Stimulated activated CD4-positive, alpha-beta T cell treated with anti-CD3 and anti-CD28 coated beads, Interleukin-2, amount 100 ng/mL, for 24 hours (primary cell): Measurements from ENCODE around the gene ARF6.
"Not testable (repeated sequence)": the region's sequence is repeated elsewhere in the genome, so short reads cannot be mapped to it uniquely, and the experiment has no call there.

Experiments used
- DNase-seq, 2 donors: peaks; one replicate each; pipeline ENCODE4 v3.0.0-alpha.2; 2020

Gene ARF6

DNA sequence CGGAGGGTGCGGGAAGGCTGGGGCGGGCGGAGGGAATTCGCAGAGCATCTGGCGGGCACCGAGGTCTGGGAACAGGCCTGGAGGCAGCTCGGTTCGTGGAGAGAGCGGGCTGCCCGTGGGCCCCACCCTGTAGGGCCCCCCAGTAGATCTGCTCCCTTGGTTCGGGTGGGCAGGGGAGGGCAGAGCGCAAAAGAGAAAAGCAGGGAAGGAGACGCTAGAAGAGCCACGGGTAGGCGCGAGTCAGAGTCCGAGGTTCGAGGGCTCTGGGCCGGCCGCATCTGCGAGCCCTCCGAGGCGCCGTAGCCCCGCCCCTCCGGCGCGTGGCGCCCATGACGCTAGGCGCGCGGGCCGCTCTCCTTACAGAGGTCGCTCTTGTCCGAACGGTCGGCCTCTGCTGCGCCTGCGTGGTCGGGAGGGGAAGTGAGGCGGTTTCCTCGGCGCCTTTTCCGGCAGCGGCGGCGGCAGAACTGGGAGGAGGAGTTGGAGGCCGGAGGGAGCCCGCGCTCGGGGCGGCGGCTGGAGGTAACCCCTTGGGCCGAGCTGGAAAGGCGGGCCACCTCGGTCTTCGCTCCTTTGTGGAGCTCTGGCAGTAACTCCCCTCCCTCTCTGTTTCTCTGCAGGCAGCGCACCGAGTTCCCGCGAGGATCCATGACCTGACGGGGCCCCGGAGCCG lies at the start of gene ARF6:
Gene ARF6 (plus strand): TSS at position 447 of the 673 bp plus-strand sequence. CDS start 655 bp downstream, outside the sequence.
- DNase-seq = peak; percentile 97 to 98

DNA sequence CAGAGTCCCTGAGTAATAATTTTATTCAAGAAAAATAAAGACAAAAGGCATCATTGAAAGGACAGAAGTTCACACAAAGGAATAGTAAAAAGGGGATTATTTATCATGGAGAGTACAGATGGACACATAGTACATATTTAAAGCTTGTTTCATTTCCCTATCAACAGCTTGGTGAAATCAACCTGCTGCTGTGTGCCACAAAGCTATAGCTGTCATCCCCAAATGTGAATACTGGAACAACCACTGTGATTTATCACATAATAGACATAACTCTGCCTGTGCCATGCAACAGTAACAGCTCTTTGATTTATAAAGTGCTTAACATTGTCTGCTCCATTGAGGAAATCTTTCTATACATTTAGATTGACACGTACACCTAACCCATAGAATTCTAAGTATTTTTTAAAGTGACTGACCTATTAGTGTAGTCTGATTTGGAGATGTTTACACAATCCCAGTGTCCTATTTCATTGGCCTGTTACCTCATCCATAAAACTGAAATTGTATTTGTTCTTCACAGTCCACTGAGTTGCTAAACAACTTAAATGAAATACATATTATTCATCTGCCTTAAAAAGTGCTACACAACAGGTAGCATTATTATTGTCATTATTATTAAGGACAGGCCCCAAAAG lies 43.6 kb upstream of the ARF6 start:
- DNase-seq = no peak

GRCh38 chr14:49851813-49852212 lies 41.1 kb upstream of the ARF6 start:
- no peak for DNase-seq

GRCh38 chr14:49852301-49853157 lies 40.4 kb upstream of the ARF6 start, which contains the start of gene NEMF:
Gene NEMF (minus strand): TSS chr14:49852788. CDS start chr14:49852753, 35 bp downstream.
- DNase-seq = peak; percentile 80 to 88

GRCh38 chr14:49853158-49853477 lies 39.8 kb upstream of the ARF6 start:
- no peak for DNase-seq

GRCh38 chr14:49853572-49854375 lies 39.1 kb upstream of the ARF6 start:
- DNase-seq = peak; percentile 70 to 74

DNA sequence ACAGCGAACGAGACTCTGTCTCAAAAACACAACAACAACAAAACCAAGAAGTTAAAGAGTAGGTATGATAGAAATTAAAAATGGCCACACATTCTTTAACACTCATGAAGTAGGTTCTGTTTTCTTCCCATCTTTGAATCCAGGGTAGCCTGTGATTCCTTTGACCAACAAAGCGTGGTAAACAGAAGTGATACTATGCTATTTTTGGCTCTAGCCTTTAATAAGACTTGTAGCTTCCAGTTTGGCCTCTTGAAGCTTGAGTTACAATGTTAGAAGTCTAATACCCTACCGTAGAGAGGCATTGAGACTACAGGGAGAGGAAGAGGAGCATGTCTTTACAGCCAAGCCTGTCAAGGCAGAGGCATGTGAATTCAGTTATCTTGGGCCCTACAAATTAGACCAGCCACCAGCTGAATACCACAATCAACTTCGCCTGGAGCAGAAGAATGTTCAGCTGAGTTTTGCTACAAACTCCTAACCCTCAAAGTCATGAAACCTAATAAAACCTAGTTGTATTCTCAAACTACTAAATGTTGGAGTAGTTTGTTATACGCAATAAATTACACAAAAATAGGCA lies 35.4 kb upstream of the ARF6 start:
- DNase-seq = no peak

- no peak for DNase-seq
Observed at GRCh38 chr14:49858383-49858782, 34.5 kb upstream of the ARF6 start.

DNA sequence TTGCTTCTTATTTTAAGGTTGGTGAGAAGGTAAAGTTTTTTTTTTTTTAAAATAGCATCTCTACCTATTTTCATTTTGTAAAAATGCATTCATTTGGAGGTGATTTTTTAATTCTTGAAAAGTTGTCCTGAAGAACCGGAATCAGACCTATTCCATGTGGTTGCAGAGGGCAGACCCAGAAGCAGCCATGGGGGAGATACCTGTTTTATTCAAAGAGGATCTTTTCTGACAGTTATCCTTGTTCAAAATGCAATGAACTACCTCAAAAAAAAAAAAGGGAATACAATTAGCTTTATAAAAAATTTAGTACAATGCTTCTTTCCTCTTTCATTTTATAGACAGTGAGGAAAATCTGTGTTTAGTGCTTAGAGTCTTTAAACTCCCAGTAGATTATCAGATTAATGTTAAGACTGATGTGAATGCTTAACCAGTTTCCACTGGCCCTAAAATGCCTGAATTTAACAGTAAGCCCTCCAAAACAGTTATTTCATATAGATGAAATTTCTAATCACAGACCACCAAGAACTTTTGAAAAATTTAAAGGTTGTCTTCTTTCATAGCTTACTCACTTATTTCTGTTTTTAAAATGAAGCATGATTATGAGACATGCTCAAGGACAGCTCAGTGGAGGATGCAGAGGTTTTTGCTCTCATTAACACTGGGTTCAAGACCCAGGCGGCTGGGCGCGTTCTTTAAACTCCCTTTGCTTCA lies 31.7 kb upstream of the ARF6 start:
- DNase-seq = no peak

GRCh38 chr14:49861699-49862088 lies 31.2 kb upstream of the ARF6 start:
- DNase-seq = peak; percentile 63 to 68

- peak; percentile 81 to 88 for DNase-seq
Observed at GRCh38 chr14:49862089-49862673, 30.7 kb upstream of the ARF6 start.

- DNase-seq = no peak
Observed at GRCh38 chr14:49863487-49864281, 29.2 kb upstream of the ARF6 start.

GRCh38 chr14:49865431-49865859 lies 27.4 kb upstream of the ARF6 start:
- DNase-seq = peak; percentile 87 to 89

DNA sequence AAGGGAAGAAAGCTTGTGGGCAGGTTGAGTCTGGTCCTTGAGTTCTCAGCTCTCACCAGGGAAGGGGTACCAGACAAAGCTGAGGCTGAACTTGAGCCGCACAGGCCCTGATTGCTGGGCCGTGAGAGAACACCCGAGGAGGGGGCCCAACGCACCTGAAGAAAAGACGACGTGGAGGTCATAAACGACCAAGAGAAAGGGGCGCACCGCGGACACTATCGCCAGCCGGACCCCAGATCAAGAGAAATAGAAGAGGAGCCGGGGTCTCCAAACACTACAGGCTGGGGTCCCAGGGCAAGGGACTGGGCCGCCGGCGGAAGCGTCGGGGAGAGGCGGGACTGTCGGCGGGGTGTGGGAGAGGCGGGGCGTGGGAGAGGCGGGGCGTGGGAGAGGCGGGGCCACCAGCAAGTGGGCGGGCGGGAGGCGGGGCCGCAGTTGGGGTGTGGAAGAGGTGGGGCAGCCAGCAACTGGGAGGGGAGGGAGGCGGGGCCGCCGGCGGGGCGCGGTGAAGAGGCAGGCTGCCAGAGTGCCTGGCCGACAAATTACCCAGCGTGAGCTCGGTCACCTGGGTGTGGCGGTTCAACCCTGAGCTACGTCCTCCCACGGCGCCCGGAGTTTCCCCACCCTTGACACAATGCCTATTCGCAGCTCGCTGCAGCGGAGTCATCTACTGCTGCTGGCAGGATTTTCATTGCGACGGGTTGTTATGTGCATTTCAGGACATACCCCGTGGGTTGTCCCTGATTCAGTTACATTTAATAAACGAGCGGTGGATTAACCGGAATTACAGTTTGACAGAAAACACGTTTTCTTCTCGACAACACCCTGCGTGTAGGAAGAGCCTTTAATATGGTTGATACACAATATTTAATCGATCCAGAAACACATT lies 24.8 kb upstream of the ARF6 start:
- peak; percentile 98 to 99 for DNase-seq

GRCh38 chr14:49868720-49869114 lies 24.2 kb upstream of the ARF6 start:
- no peak for DNase-seq

- no peak for DNase-seq
Observed at GRCh38 chr14:49870908-49871307, 22.0 kb upstream of the ARF6 start.

GRCh38 chr14:49873548-49873947 lies 19.3 kb upstream of the ARF6 start:
- DNase-seq = not testable (repeated sequence)

DNA sequence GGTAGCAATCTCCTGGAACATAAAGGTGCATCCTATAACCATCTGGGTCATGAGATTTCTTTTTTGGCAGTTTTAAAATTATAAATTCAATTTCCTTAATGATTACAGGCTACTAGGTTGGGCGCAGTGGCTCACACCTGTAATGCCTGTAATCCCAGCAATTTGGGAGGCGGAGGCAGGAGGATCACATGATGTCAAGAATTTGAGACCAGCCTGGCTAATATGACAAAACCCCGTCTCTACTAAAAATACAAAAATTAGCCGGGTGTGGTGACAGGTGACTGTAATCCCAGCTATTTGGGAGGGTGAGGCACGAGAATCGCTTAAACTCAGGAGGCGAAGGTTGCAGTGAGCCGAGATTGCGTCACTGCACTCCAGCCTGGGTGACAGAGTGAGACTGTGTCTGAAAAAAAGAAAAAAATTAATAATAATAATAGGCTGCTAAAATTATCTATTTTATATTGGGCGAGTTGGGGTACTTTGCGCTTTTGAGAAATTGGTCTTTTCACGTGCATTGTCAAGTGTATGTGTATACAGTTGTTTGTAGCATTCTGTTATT lies 17.2 kb upstream of the ARF6 start:
- no peak for DNase-seq

- DNase-seq = no peak
Observed at GRCh38 chr14:49876563-49877127, 16.2 kb upstream of the ARF6 start.
